H7 (cell line): Measurements from ENCODE around the gene OGT. TPM values are rescaled to one million over a fixed set of nuclear protein-coding genes. Genes with fewer than 3 reads are reported as not detected.
"Not testable (repeated sequence)": the region's sequence is repeated elsewhere in the genome, so short reads cannot be mapped to it uniquely, and the experiment has no call there.

ENCODE experiments used
- DNase-seq: peaks from one replicate; pipeline ENCODE4 v3.0.0; 2012
- H3K27me3 ChIP-seq: 2 replicates; pipeline ENCODE4 v1.6.0; 2011; ENCODE audit warnings: mild to moderate bottlenecking, low read length; ENCODE audit not compliant: control insufficient read depth, insufficient read depth
- H3K36me3 ChIP-seq: replicated peaks from 2 replicates; pipeline ENCODE4 v1.5.1; 2011; ENCODE audit warnings: low read length; ENCODE audit not compliant: control insufficient read depth, insufficient read depth
- H3K4me3 ChIP-seq: 2 replicates; pipeline ENCODE4 v1.5.1; 2011; ENCODE audit warnings: low read depth, mild to moderate bottlenecking, control low read depth, low read length, moderate library complexity; ENCODE audit not compliant: insufficient read depth
- total RNA-seq: library from RNA; depleted of rRNA; stranded (reverse); fragments of >200 nt; shearing (Covaris generic); gene quantifications from 2 replicates; pipeline ENCODE4 v1.2.3, GENCODE V29; 2014; rRNA removed

Gene OGT
- 74.9 and 88.1 TPM in 2 replicates for total RNA-seq

DNA sequence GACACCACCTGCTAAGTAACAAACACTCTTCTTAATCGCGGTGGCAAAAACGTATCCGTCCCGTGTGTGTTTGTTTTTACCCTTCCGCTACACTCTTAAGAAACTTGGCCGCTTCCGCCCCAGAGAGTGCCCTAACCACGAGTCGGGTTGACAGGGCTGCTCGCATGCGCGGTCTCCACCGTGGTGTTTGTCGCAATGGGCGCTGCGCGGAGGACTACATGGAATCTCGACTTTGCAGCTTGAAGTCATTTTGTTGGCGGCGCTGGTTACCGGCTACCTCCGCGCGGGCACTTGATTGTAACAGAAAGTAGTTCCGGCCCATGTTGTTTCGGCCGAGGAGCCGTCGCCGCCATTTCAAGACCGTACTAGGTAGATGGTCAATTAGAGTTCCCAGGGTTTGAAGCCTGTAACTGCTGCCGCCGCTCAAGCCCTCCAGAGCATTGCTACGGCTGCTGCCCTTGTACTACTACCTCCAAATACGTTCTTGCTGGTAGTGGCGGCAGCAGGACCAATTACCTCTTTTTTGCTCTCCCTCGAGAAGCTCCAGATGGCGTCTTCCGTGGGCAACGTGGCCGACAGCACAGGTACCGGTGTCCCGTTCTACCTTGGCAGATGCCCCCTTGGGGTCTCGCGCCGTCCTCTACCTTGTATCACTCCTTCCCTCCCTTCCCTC, at the start of gene OGT:
Gene OGT, plus strand, starts transcription at position 352 of the 673 bp plus-strand sequence. Its CDS starts 196 bp downstream, at position 548.
- no peaks in the 10 kb centered on the region for H3K36me3 ChIP-seq
- DNase-seq = peak; percentile 72
- no peaks in the 10 kb centered on the region for H3K27me3 ChIP-seq
- peak within 1 kb of the TSS; percentile 87 for H3K4me3 ChIP-seq

- DNase-seq = no peak
- H3K4me3 ChIP-seq = no peak overlapping the region
Observed at GRCh38 chrX:71487814-71488213, 45.1 kb upstream of the OGT start.

DNA sequence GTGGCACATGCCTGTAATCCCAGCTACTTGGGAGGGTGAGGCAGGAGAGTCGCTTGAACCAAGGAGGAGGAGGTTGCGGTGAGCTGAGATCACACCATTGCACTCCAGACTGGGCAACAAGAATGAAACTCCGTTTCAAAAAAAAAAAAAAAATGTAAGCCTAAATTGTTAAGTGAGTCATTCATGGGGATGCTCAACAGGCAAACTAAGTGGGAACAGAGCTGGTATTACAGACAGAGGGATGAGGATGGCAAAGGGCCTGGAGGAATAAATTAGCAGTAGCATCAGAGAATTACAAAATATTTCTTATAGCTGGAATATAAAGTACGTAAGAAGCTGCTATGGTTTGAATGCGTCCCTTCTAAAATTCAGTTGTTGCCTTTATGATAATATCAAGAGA, 43.4 kb upstream of the OGT start:
- no peak for DNase-seq
- Histone ChIP-seq H3K27me3 (no peaks in the 10 kb centered on the region), H3K4me3 (no peak overlapping the region), H3K36me3 (no peaks in the 10 kb centered on the region)

More at GRCh38 chrX:71487814-71488213, 45.1 kb upstream of the OGT start:
- Histone ChIP-seq H3K27me3 (no peaks in the 10 kb centered on the region), H3K36me3 (no peaks in the 10 kb centered on the region)

- H3K27me3 ChIP-seq = no peaks in the 10 kb centered on the region
- no peaks in the 10 kb centered on the region for H3K36me3 ChIP-seq
- H3K4me3 ChIP-seq = no peak overlapping the region
- peak; percentile 75 for DNase-seq
Observed at GRCh38 chrX:71492231-71493065, 40.5 kb upstream of the OGT start.

GRCh38 chrX:71493111-71493613, 39.7 kb upstream of the OGT start:
- Histone ChIP-seq H3K36me3 (no peaks in the 10 kb centered on the region), H3K4me3 (no peak overlapping the region), H3K27me3 (no peaks in the 10 kb centered on the region)
- DNase-seq = no peak

GRCh38 chrX:71495979-71496378, 36.9 kb upstream of the OGT start:
- H3K27me3 ChIP-seq, DNase-seq, H3K36me3 ChIP-seq, H3K4me3 ChIP-seq: not testable (repeated sequence)

DNA sequence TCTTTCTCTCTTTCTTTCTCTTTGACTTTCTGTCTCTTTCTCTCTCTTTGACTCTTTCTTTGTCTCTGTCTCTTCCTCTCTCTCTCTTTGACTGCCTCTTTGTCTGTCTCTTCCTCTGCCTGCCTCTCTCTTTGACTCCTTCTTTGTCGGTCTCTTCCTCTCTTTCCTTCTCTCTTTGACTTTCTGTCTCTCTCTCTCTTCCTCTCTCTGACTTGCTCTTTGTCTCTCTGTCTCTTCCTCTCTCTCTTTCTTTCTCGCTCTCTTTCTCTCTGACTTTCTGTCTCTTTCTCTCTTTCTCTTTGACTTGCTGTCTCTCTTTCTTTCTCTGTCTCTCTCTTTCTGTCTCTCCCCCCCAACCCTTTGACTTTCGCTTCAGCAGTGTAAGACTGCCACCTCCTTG, 36.4 kb upstream of the OGT start:
- Histone ChIP-seq H3K4me3 (no peak overlapping the region), H3K36me3 (no peaks in the 10 kb centered on the region)
- DNase-seq = no peak

DNA sequence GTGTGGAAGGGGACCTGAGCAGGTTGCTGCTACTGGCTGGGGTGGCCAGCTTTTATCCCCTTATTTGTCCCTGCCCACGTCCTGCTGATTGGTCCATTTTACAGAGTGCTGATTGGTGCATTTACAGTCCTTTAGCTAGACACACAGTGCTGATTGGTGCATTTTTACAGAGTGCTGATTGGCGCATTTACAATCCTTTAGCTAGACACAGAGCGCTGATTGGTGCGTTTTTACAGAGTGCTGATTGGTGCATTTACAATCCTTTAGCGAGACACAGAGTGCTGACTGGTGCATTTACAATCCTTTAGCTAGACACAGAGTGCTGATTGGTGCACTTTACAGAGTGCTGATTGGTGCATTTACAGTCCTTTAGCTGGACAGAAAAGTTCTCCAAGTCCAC, 30.8 kb upstream of the OGT start:
- DNase-seq, H3K4me3 ChIP-seq, H3K36me3 ChIP-seq, H3K27me3 ChIP-seq: not testable (repeated sequence)

More for the DNA sequence above, 36.4 kb upstream of the OGT start:
- H3K27me3 ChIP-seq = no peaks in the 10 kb centered on the region

DNA sequence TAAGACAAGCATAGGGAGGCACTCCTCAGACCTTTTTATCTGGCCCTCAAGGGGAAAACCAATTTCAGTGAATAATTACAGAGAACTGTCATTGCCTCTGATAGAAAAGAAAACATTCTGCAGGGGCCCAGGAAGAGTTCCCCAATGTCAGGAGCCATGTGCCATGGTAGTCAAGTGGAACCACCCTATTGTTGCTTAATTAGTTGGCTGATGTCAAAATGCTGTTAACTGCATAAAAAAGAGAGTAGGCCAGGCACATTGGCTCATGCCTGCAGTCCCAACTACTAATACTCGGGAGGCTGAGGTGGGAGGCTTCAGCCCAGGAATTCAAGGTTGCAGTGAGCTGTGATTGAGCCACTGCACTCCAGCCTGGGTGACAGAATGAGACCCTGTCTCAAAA, 28.6 kb upstream of the OGT start:
- Histone ChIP-seq H3K4me3 (no peak overlapping the region), H3K27me3 (no peaks in the 10 kb centered on the region), H3K36me3 (no peaks in the 10 kb centered on the region)
- DNase-seq = no peak

DNA sequence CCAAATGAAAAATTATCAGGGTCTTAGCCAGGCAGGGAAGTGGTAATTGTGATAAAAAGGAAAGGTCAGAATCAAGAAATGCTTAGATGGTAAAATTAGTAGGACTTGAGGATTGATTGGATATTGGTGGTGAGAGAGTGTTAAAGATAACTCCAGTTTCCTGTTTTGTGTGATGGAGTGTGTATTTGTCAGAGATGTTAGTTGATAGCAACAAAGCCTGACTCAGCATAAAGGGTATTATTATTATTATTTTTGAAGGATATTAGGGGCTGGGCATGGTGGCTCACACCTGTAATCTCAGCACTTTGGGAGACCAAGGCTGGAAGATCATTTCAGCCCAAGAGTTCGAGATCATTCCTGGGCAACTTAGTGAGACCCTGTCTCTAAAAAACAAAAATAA, 23.6 kb upstream of the OGT start:
- Histone ChIP-seq H3K4me3 (no peak overlapping the region), H3K27me3 (no peaks in the 10 kb centered on the region), H3K36me3 (no peaks in the 10 kb centered on the region)
- DNase-seq = no peak

GRCh38 chrX:71510161-71510560, 22.7 kb upstream of the OGT start:
- DNase-seq = no peak
- no peaks in the 10 kb centered on the region for H3K36me3 ChIP-seq
- H3K27me3 ChIP-seq = no peaks in the 10 kb centered on the region
- H3K4me3 ChIP-seq = no peak overlapping the region

DNA sequence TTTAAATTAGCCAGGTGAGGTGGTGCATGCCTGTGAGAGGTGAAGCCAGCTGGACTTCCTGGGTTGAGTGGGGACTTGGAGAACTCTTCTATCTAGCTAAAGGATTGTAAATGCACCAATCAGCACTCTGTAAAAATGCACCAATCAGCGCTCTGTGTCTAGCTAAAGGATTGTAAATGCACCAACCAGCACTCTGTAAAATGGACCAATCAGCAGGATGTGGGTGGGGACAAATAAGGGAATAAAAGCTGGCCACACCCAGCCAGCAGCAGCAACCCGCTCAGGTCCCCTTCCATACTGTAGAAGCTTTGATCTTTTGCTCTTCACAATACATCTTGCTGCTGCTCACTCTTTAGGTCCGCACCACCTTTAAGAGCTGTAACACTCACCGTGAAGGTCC, 19.2 kb upstream of the OGT start:
- H3K36me3 ChIP-seq, H3K4me3 ChIP-seq, H3K27me3 ChIP-seq, DNase-seq: not testable (repeated sequence)

DNA sequence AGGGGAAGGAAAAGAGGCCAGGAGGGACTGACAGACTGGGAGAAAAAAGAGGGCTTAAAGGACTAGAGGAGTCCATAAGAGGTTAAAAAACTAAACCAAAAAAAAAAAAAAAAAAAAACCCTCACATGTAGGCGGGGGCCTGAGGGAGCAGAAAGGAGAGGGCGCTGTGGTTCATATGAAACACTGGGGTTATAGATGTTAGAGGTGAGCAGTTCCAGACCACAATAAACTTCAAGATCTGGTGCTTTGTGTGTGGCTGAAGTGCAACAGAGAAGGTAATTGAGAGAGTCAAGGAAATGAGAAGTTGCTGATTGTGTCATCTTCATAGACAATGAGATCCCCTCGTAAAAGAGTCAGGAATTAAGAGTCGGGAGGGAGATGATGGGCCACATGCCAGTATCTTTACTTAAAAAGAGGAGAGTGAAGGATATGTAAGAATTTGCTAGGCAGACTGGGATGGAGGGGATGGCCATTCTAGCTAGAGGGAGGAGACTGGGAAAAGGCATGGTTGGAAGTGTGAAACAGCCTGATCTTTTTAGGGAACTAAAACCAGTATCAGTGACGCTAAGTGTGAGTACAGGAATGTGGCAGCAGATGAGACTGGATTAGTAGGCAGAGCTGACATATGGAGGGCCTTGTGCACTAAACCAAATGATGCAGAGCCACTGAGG, 18.4 kb upstream of the OGT start:
- Histone ChIP-seq H3K4me3 (no peak overlapping the region), H3K27me3 (no peaks in the 10 kb centered on the region)
- no peak for DNase-seq

DNA sequence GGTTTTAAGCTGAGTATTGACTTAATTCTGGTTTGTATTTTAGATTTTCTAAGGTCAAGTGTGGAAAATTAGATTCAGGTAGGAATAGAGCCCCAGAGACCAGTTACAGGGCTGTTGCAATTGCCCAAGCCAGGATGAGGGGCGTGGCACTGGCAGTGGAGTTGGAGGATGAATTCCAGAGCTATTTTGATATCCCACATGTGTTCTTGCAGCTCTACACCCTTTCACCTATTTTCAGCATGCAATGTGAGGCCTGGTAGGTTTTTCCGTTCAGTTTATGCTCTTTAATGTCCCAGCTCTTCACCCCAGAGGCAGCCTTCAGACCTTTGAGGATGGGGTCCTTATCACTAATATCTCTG, 17.9 kb upstream of the OGT start:
- no peaks in the 10 kb centered on the region for H3K27me3 ChIP-seq
- no peak for DNase-seq
- no peak overlapping the region for H3K4me3 ChIP-seq
- no peaks in the 10 kb centered on the region for H3K36me3 ChIP-seq

More for the DNA sequence above, 18.4 kb upstream of the OGT start:
- H3K36me3 ChIP-seq = no peaks in the 10 kb centered on the region

GRCh38 chrX:71525316-71525715, 7.6 kb upstream of the OGT start:
- Histone ChIP-seq H3K27me3 (no peaks in the 10 kb centered on the region), H3K36me3 (no peaks in the 10 kb centered on the region), H3K4me3 (no peak overlapping the region)
- DNase-seq = no peak
